Ectodermal cell (in vitro differentiated cells): ENCODE measurements around the gene MYMX.
"Not testable (repeated sequence)": the region's sequence is repeated elsewhere in the genome, so short reads cannot be mapped to it uniquely, and the experiment has no call there.

Experiments used
- H3K27ac ChIP-seq: 2 replicates; pipeline ENCODE4 v1.7.0; 2013; ENCODE audit warnings: mild to moderate bottlenecking, low read depth, low read length; ENCODE audit not compliant: insufficient read depth, poor library complexity, severe bottlenecking
- H3K27me3 ChIP-seq: 2 replicates; pipeline ENCODE4 v1.7.0; 2013; ENCODE audit warnings: mild to moderate bottlenecking, low read length; ENCODE audit not compliant: insufficient read depth, control insufficient read depth, poor library complexity, severe bottlenecking
- H3K36me3 ChIP-seq: one replicate; pipeline ENCODE4 v1.7.0; 2013; ENCODE audit warnings: low read length; ENCODE audit not compliant: control insufficient read depth, insufficient read depth
- H3K4me1 ChIP-seq: one replicate; pipeline ENCODE4 v1.7.0; 2013; ENCODE audit warnings: low read length; ENCODE audit not compliant: control insufficient read depth, insufficient read depth
- H3K4me3 ChIP-seq: 2 replicates; pipeline ENCODE4 v1.7.0; 2013; ENCODE audit warnings: low read depth, low read length, control low read depth; ENCODE audit not compliant: insufficient read depth
- H3K9me3 ChIP-seq: 2 replicates; pipeline ENCODE4 v1.7.0; 2013; ENCODE audit warnings: mild to moderate bottlenecking, low read length, moderate library complexity; ENCODE audit not compliant: control insufficient read depth
- WGBS, 2 experiments: methylation state at CpG; one replicate each; pipeline ENCODE4 v1.1.7; 2013; ENCODE audit warnings: missing lambda C conversion rate in 2 of 2; 5-methylcytosine and 5-hydroxymethylcytosine counted together

The MYMX gene

DNA sequence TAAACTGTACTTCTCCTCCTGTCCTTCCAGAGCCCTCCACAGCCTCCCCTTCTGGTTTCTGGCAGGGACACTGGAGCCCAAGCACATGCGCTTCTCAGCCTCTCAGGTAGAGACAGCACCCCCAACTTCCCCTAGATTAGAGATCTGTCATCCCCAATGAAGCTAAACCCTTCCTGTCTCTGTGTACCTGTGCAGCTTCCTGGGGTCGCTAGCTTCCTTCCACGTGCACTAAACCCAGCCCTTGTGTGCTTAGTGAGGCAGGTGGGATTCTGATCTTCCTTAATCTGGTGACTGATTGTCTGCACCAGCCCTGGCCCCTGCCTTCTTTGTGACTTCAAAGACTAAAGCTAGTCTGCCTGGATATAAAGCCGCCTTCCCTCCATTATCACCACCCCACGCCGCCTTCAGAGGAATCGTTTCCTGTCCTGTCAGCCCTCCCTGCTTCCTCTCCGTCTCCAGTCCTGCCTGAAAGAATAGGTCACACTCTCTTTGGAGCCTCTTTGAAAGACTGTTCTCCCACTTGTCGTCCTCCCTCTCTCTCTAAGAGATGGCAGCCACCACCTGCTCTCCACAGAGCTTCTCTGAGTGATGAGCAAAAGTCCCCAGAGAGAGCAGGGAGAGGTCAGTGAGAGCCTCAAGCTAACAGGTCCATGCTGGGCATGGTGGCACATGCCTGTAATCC, 30.6 kb upstream of the MYMX start:
- 39 to 45% methylated on average over 9 of the region's 9 CpGs for WGBS, 2 experiments
- peaks cover 11% of the 10 kb centered on the region for H3K4me1 ChIP-seq
- H3K4me3 ChIP-seq, result no peak overlapping the region
- H3K36me3 ChIP-seq, result no peaks in the 10 kb centered on the region
- H3K9me3 ChIP-seq, result no peaks in the 10 kb centered on the region
- no peak overlapping the region for H3K27ac ChIP-seq
- no peaks in the 10 kb centered on the region for H3K27me3 ChIP-seq

DNA sequence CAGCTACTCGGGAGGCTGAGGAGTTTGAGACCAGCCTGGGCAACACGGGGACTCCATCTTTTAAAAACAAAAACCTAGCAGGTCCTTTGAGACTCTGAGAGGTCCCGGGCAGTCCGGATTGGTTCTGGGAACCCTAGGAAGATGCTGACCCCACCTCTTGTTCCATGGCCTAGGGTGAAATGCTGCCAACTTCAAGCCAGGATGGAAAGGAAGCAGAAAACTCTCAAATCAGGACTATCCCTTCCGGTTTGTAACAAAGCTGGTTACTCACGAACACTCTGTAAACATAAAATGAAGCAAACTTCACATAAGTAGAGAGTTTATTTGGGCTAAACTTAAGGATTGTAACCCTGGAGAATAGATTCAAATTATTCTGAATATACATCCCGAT, 30.1 kb upstream of the MYMX start:
- H3K27me3 ChIP-seq, result no peaks in the 10 kb centered on the region
- WGBS, 2 experiments, result 91 to 92% methylated on average over 5 to 7 of the region's 7 CpGs
- no peaks in the 10 kb centered on the region for H3K36me3 ChIP-seq
- H3K4me3 ChIP-seq, result no peak overlapping the region
- H3K27ac ChIP-seq, result no peak overlapping the region
- H3K9me3 ChIP-seq, result no peaks in the 10 kb centered on the region
- H3K4me1 ChIP-seq, result peaks cover 11% of the 10 kb centered on the region

DNA sequence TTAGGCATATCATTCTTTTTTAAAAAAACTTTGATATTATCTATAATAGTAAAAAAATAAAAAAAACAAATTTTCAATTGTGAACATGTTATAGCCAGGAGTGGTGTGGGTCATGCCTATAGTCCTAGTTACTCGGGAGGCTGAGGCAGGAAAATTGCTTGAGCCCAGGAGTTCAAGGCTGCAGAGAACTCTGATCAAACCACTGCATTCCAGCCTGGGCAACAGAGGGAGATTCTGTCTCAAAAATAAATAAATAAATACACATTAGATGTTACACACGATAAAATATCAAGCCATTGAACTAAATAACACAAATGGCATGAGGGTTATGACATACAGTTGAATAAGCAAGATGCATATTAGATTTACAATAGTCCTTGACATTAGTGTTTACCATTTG, 27.9 kb upstream of the MYMX start:
- Histone ChIP-seq H3K4me3 (no peak overlapping the region), H3K27ac (no peak overlapping the region), H3K9me3 (no peaks in the 10 kb centered on the region), H3K36me3 (no peaks in the 10 kb centered on the region), H3K4me1 (peaks cover 11% of the 10 kb centered on the region), H3K27me3 (no peaks in the 10 kb centered on the region)
- WGBS, 2 experiments, result 85 to 89% methylated on average over 1 to 2 of the region's 2 CpGs

DNA sequence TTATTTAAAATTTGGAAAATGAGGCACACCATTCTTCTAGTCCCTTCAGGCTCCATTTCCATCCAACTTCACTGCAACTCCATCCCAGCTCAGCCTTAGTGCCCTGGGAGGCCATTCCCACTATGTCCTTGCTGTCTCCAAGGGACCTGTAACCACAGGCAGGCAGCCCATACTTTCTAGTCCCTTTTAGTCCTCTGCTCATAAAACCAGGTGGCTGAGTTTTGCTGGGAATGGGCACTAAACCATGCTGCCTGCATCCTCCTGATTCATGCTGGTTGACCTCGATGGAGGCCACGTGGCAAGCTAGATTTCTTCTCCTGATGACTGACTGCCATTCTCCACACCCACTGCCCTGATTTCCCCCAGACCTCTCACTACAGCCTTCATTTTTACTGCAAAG, 27.5 kb upstream of the MYMX start:
- WGBS, 2 experiments, result 90 to 93% methylated on average over 2 of the region's 2 CpGs

DNA sequence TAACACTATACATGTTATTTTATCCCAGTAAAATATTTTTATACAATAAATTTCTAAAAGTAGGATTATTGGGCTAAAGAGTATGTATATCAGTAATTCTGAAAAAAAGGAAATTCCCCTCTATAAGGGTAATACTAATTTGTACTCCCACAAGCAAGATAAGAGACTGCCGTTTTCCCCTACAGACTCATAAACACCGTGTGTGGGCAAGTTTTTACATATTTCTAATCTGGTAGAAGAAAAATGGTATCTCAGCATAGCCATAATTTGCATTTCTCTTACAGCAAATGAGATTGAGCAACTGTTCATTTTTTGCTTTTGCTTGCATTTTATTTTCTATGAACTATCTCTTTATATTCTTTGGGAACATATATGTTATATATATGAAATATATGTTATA, 26.0 kb upstream of the MYMX start:
- H3K27me3 ChIP-seq, result no peaks in the 10 kb centered on the region
- no peak overlapping the region for H3K27ac ChIP-seq
- WGBS, 2 experiments, result 93 to 100% methylated on average over 2 of the region's 2 CpGs
- H3K4me1 ChIP-seq, result peaks cover 10% of the 10 kb centered on the region
- no peaks in the 10 kb centered on the region for H3K9me3 ChIP-seq
- H3K4me3 ChIP-seq, result no peak overlapping the region
- no peaks in the 10 kb centered on the region for H3K36me3 ChIP-seq

More for the DNA sequence above, 27.5 kb upstream of the MYMX start:
- no peaks in the 10 kb centered on the region for H3K27me3 ChIP-seq
- H3K9me3 ChIP-seq, result no peaks in the 10 kb centered on the region
- no peak overlapping the region for H3K27ac ChIP-seq
- no peak overlapping the region for H3K4me3 ChIP-seq
- H3K36me3 ChIP-seq, result no peaks in the 10 kb centered on the region
- peaks cover 11% of the 10 kb centered on the region for H3K4me1 ChIP-seq

DNA sequence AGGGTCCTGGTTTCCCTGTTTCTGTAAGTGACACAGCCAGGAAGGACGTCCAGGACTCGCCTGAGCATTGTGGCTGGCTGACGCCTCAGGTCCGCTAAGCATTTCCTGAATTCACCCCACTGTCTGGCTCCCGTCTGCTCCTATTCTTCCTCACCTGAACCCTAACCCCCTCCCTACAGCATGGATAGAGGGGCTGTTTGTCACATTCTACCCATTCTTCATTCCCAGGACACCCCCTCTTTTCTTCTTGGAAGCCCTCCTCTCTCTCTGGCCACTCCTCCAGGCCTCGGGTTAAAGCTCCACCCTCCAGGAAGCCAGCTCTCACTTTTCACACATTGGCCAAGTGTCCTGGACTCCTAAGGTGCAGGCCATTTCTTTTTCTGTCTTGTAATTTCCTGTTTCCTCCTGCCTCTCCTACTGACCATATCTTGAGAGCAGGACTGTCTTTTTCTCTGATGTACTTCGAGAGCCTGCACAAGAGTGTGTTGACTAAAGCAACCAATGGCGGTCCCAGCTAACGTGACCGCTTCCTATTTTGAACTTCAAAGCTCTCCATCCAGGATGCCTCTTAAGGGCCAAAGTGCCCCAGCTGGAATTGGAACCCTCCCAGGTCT, 24.2 kb upstream of the MYMX start:
- H3K9me3 ChIP-seq, result no peaks in the 10 kb centered on the region
- 77% methylated on average over 10 of the region's 10 CpGs for WGBS, 2 experiments
- H3K36me3 ChIP-seq, result no peaks in the 10 kb centered on the region
- H3K27me3 ChIP-seq, result no peaks in the 10 kb centered on the region
- H3K4me3 ChIP-seq, result no peak overlapping the region
- no peaks in the 10 kb centered on the region for H3K4me1 ChIP-seq
- no peak overlapping the region for H3K27ac ChIP-seq

DNA sequence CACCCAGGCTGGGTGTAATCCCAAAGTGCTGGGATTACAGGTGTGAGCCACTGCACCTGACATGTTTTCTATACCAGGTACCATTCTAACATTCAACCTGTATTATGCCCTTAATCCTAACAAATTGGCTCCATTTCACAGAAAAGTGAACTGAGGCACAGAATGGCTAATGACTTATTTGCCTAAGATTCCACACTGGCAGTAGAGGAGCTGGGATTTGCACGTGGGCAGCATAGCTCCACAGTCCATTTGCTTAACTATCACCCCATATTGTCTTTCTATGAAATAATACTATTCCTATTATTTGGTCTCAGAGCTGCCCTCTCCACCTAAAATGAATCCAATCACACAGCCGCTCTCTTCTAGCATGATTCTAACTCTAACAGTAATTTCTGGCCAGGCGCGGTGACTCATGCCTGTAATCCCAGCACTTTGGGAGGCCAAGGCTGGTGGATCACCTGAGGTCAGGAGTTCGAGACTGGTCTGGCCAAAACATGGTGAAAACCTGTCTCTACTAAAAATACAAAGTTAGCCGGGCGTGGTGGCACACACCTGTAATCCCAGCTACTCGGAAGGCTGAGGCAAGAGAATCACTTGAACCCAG, 23.3 kb upstream of the MYMX start:
- Histone ChIP-seq H3K4me1 (no peaks in the 10 kb centered on the region), H3K36me3 (no peaks in the 10 kb centered on the region), H3K27ac (no peak overlapping the region), H3K4me3 (no peak overlapping the region), H3K9me3 (no peaks in the 10 kb centered on the region), H3K27me3 (no peaks in the 10 kb centered on the region)
- WGBS, 2 experiments, result 91 to 94% methylated on average over 8 of the region's 8 CpGs

DNA sequence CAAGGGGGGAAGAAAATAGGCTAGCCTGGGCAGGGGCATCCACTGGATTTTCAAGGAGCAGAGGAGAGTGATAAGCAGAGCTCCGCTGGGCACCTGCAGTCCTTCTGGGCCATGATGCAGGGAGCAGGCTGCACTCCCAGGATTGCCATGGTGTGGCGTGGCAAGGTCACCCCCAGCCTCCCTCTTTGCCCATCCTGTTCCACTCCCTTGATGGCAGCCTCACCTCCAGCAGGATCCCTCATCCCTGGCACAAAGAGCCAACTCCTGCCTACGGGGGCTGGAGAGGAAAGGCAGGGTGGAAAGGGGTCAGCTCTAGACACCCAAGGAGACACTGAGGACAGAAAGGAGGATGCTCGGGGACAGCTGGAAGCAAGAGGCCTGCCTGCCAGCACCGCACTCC, 22.4 kb upstream of the MYMX start:
- Histone ChIP-seq H3K4me1 (no peaks in the 10 kb centered on the region), H3K27ac (no peak overlapping the region), H3K4me3 (no peak overlapping the region), H3K27me3 (no peaks in the 10 kb centered on the region), H3K36me3 (no peaks in the 10 kb centered on the region), H3K9me3 (no peaks in the 10 kb centered on the region)
- 82% methylated on average over 5 of the region's 5 CpGs for WGBS, 2 experiments

DNA sequence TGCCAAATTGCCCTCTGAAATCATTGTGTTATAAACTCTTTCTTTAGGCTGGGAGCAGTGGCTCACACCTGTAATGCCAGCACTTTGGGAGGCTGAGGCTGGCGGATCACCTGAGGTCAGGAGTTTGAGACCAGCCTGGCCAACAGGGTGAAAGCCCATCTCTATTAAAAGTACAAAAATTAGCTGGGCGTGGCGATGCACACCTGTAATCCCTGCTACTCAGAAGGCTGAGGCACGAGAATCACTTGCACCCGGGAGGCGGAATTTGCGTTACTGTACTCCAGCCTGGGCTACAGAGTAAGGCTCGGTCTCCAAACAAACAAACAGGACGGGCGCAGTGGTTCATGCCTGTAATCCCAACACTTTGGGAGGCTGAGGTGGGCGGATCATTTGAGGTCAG, 20.4 kb upstream of the MYMX start:
- H3K36me3 ChIP-seq, H3K4me3 ChIP-seq, H3K27ac ChIP-seq, H3K9me3 ChIP-seq, H3K27me3 ChIP-seq, H3K4me1 ChIP-seq: not testable (repeated sequence)
- 89 to 93% methylated on average over 11 of the region's 11 CpGs for WGBS, 2 experiments

DNA sequence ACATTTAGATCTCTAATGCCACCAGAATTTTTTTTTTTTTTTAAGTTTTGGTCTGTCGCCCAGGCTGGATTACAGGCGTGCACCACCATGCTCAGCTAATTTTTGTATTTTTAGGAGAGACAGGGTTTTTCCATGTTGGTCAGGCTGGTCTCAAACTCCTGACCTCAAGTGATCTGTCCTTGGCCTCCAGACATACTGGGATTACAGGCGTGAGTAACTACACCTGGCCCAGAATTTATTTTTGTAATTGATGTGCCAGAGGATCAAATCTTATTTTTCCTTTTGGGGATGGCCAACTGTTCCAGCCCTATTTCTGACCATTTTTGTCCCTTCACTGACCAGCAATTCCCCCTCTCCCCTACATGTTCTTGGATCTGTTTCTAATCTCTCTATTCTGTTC, 18.0 kb upstream of the MYMX start:
- Histone ChIP-seq H3K4me1 (peaks cover 19% of the 10 kb centered on the region), H3K9me3 (no peaks in the 10 kb centered on the region), H3K36me3 (no peaks in the 10 kb centered on the region), H3K4me3 (no peak overlapping the region), H3K27me3 (no peaks in the 10 kb centered on the region), H3K27ac (no peak overlapping the region)
- 86 to 98% methylated on average over 3 of the region's 3 CpGs for WGBS, 2 experiments
